IMR-90 (cell line): ENCODE data around the gene PID1.

ENCODE experiments used
- FOS ChIP-seq: fragments of 150-350 bp; IDR thresholded peaks from 2 replicates; pipeline ENCODE4 v1.6.1; 2016; ENCODE audit warnings: low read depth, low read length
- NFE2L2 ChIP-seq: fragments of 150-350 bp; IDR thresholded peaks from 2 replicates; pipeline ENCODE4 v1.6.1; 2016; ENCODE audit warnings: low read depth, mild to moderate bottlenecking, low read length
- POLR2A ChIP-seq: IDR thresholded peaks from 2 replicates; pipeline ENCODE4 v1.6.1; 2012; ENCODE audit warnings: mild to moderate bottlenecking, low read depth, low read length
- TF ChIP-seq, protein P1 (sequence below): conservative IDR thresholded peaks from 2 replicates; pipeline ENCODE4 v1.5.1; 2012; ENCODE audit warnings: mild to moderate bottlenecking, low read depth, low read length, improper control_type of control experiment

DNA sequence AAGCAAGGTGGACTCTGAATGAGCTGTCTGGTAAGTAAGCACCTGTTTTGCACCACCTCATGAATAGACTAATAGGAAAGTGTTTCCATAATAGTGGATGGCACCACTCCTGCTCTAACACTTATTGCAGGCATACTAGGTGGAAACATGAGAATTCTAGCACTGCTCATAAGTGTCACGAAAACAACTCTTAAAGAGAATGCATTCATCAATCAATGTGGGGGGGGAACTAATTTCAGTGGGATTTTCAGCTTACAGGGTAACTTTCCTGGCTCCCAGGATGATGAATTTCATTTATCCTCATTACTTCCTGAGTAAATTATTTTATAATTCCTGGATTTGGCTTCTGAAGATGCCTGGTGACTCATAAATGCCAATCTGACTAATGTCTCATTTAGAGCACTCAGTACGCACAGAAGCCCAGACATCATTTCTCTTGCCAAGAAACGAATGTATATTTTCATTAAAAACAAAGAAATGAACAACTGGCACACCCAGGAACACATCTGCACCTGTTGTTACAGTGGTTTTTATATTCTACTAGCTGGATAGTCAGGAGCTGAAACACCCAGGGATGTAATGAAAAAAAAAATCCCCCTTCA, 129.6 kb downstream of the PID1 start:
- TF ChIP-seq, protein P1, sequence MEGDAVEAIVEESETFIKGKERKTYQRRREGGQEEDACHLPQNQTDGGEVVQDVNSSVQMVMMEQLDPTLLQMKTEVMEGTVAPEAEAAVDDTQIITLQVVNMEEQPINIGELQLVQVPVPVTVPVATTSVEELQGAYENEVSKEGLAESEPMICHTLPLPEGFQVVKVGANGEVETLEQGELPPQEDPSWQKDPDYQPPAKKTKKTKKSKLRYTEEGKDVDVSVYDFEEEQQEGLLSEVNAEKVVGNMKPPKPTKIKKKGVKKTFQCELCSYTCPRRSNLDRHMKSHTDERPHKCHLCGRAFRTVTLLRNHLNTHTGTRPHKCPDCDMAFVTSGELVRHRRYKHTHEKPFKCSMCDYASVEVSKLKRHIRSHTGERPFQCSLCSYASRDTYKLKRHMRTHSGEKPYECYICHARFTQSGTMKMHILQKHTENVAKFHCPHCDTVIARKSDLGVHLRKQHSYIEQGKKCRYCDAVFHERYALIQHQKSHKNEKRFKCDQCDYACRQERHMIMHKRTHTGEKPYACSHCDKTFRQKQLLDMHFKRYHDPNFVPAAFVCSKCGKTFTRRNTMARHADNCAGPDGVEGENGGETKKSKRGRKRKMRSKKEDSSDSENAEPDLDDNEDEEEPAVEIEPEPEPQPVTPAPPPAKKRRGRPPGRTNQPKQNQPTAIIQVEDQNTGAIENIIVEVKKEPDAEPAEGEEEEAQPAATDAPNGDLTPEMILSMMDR = no peak
- no peak for TF ChIP-seq POLR2A
- TF ChIP-seq NFE2L2 = no peak
- TF ChIP-seq FOS = no peak
